NCI-H524 treated with DMSO at 0.1 percent for 48 hours (cell line): Measurements from ENCODE around the gene POLD3.
A peak's percentile ranks its signal among the peaks of the same experiment; 100 is the strongest.

ENCODE experiments used
- DNase-seq: peaks from one replicate; lab custom pipeline; 2025; lab: John Stamatoyannopoulos, UW

POLD3 gene, protein sequence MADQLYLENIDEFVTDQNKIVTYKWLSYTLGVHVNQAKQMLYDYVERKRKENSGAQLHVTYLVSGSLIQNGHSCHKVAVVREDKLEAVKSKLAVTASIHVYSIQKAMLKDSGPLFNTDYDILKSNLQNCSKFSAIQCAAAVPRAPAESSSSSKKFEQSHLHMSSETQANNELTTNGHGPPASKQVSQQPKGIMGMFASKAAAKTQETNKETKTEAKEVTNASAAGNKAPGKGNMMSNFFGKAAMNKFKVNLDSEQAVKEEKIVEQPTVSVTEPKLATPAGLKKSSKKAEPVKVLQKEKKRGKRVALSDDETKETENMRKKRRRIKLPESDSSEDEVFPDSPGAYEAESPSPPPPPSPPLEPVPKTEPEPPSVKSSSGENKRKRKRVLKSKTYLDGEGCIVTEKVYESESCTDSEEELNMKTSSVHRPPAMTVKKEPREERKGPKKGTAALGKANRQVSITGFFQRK

DNA sequence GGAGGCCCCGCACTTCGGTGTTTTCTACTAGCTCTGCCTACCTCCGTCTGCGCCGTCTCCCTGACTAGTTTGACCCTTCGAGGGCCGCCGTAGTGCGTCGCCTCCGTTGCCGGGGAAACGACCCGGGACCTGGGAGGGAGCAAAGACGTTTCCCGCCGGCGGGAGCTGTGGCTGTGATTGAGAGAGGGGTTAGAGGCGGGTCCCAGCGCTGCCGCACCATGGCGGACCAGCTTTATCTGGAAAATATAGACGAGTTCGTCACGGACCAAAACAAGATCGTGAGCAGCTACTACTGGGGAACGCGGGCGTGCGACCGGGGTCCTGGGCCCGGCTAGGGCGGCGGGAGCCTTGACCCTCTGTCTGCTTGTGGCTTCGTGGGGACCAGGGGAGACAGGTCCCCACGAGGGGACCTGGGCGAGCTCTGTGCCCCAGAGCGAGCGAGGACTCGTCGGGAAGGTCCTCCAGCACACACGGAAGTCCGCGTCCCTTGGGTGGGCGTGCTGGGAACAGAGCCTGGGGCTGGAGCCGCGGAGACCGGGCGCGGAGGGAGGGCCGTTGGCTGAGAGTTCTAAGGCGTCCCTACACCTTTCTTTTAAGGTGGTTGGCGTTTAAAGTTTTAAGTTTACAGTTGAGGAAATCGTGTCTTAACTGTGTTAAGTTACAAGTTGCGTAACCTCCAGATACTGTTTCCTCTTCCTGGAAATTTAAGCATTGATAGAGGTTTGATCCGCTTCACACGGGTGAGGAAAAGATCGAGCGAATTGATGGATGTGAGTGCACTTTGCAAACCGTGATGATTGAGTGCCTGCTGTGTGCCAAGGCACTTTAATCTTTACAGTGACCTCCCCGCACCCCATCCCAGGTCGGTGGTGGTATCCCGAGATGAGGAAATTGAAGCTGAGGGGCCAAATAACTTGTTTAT, at the start of gene POLD3:
TSS of gene POLD3 (plus strand) at position 142 of the 922 bp plus-strand sequence. CDS start at position 219, 77 bp downstream.
- peak; percentile 58 for DNase-seq

DNA sequence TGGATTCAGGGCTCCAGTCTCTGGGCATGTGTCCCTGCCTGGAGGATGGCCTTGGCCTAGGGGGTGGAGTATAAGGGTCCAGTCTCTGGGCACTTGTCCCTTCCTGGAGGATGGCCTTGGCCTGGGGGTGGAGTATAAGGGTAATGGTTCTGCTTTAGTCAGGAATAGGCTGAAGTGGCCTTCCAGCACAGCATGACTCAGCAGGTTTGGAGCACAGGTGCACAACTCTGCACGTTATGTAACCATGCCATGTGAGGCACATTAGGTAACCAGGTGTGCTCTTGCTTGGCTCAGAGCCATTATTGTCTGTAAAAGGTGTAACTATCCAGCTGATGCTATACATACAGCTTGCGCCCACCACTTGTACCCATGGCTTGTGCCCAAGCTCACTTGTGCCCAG, 48.4 kb upstream of the POLD3 start:
- DNase-seq: no peak

DNA sequence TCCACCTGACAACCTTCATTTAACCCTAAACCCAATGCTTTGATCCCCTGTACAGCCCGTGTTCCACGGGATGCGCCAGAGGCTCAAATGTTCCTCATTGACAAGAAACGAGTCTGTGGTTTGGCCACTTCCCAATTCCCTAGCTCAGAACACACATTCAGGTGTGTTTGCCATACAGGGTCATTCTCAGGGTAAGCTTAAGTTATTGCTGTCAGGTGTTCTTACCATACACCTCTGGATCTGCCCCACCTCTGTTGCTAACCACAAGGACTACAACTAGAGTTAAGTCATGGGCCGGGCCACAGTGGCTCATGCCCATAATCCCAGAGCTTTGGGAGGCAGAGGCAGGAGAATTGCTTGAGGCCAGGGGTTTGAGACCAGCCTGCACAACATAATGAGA, 45.6 kb upstream of the POLD3 start:
- no peak for DNase-seq

DNA sequence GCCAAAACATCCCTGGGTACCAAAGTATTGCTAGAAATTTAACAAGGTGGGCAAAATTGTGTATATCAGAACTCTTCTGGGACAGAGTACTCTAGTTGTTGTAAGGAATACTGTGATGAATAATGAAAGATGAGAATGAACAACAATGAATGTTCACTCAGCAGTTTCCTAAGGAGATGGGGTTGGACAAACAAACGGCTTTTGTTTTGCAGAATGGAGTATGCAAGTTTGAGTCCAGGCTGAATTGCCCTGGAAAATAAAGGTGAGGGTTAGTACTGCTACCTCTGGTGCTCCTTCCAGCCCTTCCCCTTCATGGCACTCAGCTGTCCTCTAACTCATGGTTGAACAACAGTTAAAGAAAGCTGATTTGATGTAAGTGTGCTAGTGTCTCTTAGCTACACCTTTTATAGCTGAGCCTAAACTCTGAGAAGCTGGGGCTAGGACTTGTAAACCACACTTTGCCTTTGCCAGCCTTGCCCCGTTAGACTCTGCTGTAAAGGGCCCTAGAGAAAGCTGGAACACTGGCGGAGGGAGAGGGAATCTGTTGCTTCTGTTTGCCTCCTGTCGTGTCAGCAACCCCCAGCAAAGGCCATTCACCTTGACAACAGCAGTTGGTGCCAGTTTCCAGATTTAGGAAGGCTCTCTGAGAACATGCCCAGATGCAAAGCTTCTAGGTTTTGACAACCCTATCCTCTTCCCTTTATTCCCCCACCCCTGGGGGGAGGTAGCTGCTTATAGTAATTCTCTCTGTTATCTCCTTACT, 41.2 kb upstream of the POLD3 start:
- DNase-seq: no peak

DNA sequence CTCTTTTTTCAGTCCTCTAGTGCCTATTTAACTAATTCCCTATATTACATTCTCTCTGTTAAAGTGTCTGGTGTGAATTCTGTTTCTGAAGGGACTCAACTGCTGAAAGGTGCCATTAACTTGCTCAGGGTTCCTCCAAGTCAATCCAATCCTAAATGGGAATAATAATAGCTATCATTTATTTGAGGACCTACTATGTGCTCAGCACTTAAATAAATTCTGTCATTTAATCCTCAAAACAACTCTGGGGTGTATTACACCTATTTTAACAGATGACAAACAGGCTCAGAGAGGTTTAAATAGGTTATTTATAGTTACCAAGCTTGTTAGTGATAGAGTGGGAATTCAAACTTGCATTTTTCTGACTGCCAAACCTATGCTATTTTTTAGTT, 40.6 kb upstream of the POLD3 start:
- no peak for DNase-seq

DNA sequence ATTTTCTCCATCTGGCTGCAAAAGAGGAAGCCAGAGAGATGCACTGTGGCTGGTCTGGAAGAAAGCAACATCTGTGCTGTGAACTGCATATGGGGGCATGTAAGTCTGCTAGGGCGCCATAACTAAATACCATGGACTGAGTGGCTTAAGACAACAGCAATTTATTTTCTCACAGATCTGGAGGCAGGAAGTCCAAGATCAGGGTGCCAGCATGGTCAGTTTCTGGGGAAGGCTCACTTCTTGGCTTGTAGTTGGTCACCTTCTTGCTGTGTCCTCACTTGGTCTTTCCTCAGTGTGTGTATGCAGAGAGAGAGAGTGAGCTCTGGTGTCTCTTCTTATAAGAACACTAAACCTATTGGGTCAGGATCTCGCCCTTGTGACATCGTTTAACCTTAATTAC, 34.9 kb upstream of the POLD3 start:
- DNase-seq: no peak

DNA sequence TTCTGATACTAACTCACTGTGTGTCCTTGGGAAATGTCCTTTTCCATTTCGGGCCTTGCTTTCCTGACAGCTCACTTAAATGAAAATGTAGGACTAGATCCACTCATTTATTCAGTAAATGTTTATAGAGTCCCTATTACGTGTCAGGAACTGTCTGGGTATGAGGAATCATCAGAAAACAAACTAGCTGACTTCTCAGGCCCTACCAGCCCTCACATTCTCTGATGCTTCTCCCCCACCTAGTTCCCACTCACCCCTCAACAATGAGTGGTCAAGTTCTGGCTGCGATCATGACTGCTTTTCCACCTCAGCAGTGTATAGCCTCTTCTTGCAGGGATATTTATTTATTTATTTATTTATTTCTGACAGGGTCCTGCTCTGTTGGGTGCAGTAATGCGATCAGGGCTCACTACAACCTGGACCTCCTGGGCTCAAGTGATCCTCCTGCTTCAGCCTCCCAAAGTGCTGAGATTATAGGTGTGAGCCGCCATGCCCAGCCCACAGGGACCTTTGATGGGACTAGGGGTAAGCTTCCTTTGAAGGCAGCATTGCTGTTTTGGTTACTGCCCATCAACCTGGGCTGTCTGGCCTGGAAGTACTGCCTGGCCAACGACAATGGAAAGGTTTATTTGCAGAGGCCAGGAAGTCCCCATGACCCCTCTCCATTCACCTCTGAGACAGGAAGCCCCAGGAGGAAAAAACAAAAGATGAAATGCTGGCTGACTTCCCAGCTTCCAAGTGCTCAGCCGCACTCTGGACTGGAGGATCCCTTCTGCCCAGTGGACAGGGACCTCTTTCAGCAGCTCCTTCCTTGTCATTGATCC, 33.1 kb upstream of the POLD3 start:
- no peak for DNase-seq

DNA sequence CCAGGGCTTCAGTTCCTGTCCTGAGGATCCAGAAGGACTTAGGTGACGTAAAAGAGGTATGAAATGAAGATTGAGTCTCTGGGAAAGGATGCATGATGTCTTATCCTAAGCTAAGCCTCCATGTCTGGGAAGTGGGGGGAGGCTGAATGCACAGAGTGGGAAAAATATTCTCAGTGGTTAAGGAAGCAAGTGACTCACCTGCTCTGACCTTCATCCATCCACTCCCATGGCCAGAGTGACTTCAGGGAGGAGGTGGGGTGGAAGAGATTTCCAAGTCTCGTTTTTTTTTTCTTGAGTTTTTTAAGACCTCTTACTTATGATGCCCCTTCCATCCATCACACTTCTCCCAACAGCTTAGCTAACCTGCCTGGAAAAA, 32.5 kb upstream of the POLD3 start:
- no peak for DNase-seq

DNA sequence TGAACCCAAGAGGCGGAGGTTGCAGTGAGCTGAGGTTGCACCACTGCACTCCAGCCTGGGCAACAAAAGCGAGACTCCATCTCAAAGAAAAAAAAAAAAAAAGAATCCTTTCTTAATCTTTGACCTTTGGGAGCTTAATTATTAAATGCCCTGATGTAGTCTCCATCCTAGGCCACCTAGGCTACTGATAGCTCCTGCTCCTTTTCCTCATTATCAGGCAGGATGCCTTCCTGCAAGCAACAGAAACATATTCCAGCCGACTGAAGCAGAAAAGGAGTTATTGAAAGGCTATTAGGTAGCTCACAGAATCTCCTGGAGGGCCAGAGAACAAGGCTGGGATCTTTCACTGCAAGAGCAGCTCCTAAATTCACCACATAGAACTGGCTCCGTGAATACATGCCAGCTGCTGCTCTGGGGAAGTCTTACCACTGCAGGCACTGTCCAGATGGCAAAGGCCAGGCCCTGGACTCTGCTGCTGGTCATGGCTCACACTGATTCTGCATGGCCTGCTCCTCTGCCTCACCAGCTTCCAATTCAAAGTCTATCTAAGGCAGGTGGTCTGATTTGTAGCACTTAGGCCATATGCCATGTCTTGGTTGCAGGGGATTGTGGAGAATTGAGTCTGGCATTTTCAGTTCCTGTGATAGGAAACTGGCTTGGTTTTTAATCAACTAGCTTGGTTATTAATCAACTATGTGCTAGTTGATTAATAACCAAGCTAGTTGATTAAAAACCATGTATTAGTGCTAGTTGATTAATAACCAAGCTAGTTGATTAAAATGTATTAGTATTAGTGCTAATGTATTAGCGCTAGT, 26.0 kb upstream of the POLD3 start:
- DNase-seq: peak; percentile 9

DNA sequence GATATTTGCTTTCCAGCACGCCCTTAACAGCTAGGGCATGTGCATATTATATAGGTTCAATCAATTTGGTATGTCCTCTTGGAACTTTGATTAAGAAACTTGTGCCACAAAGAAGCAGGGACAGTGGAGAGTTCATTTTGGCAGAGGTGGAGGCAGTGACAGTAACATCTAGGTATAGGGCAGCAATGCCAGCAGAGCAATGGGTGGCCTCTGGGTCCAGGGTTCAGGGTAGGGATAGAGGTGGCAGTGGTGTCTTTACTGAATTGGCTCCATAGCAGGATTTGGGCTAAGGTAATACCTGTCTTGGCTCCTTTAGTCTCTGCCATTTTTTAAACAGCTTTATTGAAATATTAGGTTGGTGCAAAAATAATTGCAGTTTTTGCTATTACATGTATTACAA, 24.4 kb upstream of the POLD3 start:
- no peak for DNase-seq

DNA sequence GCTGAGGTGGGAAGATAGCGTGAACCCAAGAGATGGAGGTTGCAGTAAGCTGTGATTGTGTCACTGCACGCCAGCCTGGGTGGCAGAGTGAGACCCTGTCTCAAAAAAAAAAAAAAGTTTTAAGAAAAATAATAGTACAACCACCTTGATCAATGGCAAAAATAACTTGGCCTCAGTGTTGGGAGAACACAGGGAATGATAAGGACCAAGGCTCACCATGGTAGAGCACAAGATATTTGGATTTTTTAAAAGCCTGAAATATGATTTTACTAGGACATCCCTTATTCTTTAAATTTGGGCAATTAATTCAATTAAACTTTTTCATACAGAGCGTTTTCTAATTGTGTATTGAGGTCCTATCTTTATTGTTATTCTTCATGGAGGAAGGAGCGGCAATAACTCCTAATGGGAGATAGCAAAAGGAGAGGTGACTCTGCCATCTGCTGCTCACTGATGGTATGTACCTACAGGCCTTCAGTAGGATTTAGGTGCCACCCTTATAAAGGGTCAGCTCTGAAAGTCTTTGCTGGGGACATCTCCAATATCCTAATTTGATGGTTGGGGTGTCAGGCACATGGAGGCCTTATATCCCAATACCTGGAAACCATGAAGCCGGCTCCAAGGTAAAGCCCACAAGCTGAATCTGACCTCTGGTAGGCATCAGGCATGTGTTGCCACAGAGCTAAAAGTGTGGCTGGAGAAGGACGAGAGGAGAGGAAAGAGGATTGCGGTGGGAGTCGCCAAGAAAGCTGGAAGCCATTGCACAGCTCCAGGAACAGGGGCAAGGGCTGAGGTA, 21.9 kb upstream of the POLD3 start:
- DNase-seq: no peak

DNA sequence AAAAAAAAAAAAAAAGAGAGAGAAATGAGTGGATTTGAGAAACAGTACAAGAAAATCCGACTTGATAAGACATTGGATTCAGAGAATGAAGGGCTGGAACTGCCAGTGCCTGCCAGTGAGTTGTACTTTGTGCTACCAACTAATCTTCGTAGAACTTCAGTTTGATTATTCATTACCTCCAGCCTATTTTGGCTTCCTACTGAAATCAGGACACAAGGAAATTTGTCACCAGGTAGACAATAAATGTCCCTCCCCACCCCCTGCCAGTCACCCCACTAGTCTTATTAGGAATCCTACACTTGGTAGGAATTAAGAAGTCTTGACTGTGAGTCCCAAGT, 21.4 kb upstream of the POLD3 start:
- DNase-seq: no peak

DNA sequence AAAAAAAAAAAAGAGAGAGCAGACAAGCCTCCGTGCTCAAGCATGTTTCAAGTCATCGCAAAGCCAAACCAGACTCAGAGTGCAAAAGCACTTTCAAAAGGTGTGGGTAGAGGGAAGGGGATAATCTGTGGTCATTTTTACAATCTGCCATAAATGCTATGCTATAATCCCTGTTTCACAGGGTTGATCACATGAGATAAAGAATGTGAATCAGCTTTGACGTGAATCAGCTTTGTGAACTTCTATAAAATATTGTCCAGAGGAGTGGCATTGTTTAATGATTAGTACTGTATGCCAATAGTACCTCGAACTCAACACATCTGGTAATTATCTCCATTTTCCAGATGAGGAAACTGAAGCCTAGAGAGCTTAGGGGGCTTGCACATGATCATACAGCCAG, 20.0 kb upstream of the POLD3 start:
- no peak for DNase-seq

DNA sequence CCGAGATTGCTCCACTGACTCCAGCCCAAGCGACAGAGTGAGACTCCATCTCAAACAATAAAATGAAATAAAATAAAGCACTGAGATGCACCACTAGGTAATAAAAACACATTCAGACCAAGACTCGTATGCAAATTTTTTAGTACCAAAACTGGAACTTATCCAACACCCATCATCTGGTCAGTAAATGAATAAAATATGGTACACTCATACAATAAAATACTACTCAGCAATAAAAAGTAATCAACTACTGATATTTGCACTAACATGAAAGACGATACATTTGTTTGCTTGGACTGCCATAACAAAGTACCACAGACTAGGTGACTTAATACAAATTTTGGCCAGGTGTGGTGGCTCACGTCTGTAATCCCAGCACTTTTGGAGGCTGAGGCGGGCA, 17.8 kb upstream of the POLD3 start:
- DNase-seq: no peak

DNA sequence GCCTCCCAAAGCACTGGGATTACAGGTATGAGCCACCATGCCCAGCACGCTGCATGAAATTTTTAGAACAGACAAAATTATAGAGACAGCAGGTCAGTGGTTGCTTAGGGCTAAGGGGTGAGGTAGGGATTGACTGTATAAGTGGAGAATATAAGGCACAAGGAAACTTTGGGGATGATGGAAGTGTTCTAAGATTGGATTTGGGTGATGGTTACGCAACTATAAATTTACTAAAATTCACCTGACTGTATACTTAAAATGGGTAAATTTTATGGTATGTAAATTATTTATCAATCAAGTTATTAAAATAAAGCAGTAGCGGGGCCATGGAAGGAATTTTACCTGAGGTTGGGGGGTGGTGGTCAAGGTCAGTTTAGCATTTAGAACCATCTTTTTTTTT, 16.4 kb upstream of the POLD3 start:
- DNase-seq: no peak

DNA sequence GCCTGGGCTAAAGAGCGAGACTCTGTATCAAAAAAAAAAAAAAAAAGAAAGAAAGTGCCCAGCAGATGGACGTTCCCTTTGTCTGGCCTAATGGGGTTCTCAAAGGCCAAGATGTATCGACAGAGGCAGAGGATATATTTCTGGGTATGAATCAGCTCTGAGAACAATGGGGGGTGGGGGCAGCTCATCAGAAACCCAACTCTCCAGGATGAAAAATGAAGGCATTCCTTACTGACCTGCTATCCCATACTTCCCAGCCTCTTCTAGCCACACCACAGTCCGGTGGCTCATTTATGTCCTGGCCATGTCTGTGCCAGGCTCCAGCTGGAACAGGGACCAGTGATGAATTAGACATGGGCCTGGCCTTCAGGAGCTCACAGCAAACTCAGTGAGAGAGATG, 15.2 kb upstream of the POLD3 start:
- DNase-seq: no peak

DNA sequence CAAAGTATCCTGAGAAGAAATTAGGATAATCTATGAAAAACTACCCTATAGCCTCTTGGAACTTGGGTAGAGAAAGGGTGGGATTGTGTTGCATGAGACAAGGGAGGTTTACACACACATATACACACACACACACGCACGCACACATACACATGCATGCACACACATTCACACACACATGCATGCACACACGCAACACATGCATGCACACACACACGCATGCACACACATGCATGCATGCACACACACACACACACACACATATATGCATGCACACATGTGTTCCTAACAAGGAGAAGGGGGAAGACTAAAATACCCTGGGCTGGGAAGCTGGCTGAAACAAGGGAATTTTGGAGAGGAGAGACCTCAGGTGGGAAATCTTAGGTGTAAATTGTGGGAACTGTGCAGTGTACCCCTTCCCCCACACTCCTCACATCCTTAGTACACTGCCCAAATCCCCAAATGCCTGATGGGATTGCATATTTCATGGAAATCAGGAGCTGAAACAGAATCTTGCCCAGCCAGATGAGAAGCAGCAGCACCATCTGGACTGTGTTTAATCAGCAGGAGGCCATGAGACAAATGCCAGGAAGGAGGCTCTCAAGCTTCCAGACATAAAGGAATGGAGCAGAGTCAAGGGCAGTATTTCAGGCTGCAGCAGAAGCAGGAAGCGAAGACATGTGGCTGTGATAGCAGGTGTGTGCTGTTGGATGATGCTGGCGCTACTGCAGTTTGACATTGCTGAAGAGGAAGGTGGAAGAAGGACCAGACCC, 14.6 kb upstream of the POLD3 start:
- DNase-seq: peak; percentile 77

DNA sequence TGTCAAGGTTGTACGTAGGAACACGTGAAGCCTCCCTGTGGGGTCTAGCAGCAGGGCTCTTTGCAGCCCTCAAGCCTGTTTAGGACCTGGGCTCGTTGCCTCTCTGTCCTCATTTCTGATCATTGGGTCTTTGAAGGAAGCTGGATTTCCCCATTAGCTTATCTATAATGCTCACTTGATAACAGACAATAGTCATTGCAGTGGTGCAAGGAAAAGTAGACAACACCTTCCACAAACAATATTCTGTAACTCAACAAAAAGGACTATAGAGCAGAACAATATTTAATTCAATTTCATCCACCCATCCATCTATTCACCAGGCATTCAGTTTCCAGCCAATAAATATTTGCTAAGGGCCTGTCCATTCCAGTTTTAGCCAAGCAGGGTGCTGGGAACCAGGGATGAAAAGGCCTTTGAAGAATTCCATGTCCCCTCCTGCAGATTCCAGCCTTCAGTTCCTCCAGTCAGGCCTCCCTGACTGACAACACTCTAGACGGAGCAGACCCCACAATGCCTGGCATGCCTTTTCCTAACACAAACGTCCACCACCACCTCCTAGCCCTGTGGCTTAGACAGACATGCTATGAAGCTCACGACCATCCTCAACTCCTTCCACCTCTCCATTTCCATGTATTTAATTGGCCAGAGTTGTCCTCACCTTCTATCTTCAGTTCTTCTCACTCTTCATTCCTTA, 12.7 kb upstream of the POLD3 start:
- DNase-seq: no peak
